Stomach (tissue), 9 donors: ENCODE measurements around the gene SF3B3. TPM values are rescaled to one million over a fixed set of nuclear protein-coding genes. Genes with fewer than 3 reads are reported as not detected.
A peak's percentile ranks its signal among the peaks of the same experiment; 100 is the strongest.
"Not testable (repeated sequence)": the region's sequence is repeated elsewhere in the genome, so short reads cannot be mapped to it uniquely, and the experiment has no call there.

Experiments used
- DNase-seq, 2 donors: peaks; one replicate each; pipeline versions ENCODE4 v3.0.0 to v3.0.0-alpha.2; 2013 to 2019
- H3K27ac ChIP-seq, 5 donors: fragments of 200-600 bp in 4 of 5; sonication (generic) in 4 of 5; one replicate each; pipeline ENCODE4 v1.5.1; 2013 to 2019; ENCODE audit warnings: mild to moderate bottlenecking in 1 of 5, moderate library complexity in 1 of 5
- H3K27me3 ChIP-seq, 3 donors: fragments of 200-600 bp; sonication (generic); one replicate each; pipeline ENCODE4 v1.5.1; 2017 to 2019; ENCODE audit warnings: mixed run types in 1 of 3
- H3K36me3 ChIP-seq, 4 donors: fragments of 200-600 bp; sonication (generic); 1 replicate in 3 of 4; 2 replicates in 1 of 4; pipeline ENCODE4 v1.5.1; 2016 to 2019
- H3K4me1 ChIP-seq, 4 donors: fragments of 200-600 bp; sonication (generic); one replicate each; pipeline ENCODE4 v1.5.1; 2016 to 2019
- H3K4me3 ChIP-seq, 4 donors: fragments of 200-600 bp; sonication (generic) in 3 of 4; one replicate each; pipeline ENCODE4 v1.5.1; 2016 to 2019; ENCODE audit warnings: mild to moderate bottlenecking in 1 of 4
- H3K9me3 ChIP-seq, 4 donors: fragments of 200-600 bp; sonication (generic); one replicate each; pipeline ENCODE4 v1.5.1; 2016 to 2019
- EP300 ChIP-seq: sonication (generic); formaldehyde crosslinking; IDR thresholded peaks from one replicate; pipeline ENCODE4 v1.6.1; 2017; ENCODE audit warnings: antibody characterized with exemption
- POLR2A ChIP-seq, 4 donors: fragments of 450-650 bp; IDR thresholded peaks; one replicate each; pipeline ENCODE4 v1.6.1; 2016; ENCODE audit warnings: antibody characterized with exemption in 4 of 4, control low read depth in 2 of 4, mild to moderate bottlenecking in 1 of 4, moderate library complexity in 1 of 4
- POLR2AphosphoS5 ChIP-seq, 3 donors: sonication (generic); formaldehyde crosslinking; IDR thresholded peaks; one replicate each; pipeline ENCODE4 v1.6.1; 2016; ENCODE audit warnings: antibody characterized with exemption in 3 of 3
- WGBS, 5 donors: extraction: QIAGEN DNeasy Blood & Tissue Kit in 3 of 5; methylation state at CpG; one replicate each; pipeline versions ENCODE4 v1.1.5 to v1.1.7; 2013 to 2018; 5-methylcytosine and 5-hydroxymethylcytosine counted together
- intact Hi-C: fragments of 100-400 bp; cut with DNase I; formaldehyde crosslinking; loops from one replicate; pipeline ENCODE4 v1.15.1; 2023; ENCODE audit warnings: low total_unique reads
- polyA plus RNA-seq, 3 donors: library from polyadenylated mRNA; stranded (reverse); fragments of 200-250 nt; gene quantifications; one replicate each; pipeline ENCODE4 v1.2.3, GENCODE V29; 2013
- total RNA-seq, 5 donors: library from RNA; depleted of rRNA; stranded (reverse); fragments of >200 nt; gene quantifications; one replicate each; pipeline versions ENCODE4 v1.1.0 to v1.2.3, GENCODE V29; 2014 to 2016
- TF ChIP-seq, protein P1 (sequence below), 7 experiments: fragments of 450-650 bp in 4 of 7; fragments of 200-600 bp in 3 of 7; sonication (generic) in 3 of 7; IDR thresholded peaks; one replicate each; pipeline ENCODE4 v1.5.1; 2016 to 2019; ENCODE audit warnings: antibody characterized with exemption in 7 of 7, control low read depth in 2 of 7, mild to moderate bottlenecking in 1 of 7
- donor health status: healthy with polysubstance abuse.
- donor health status: Bipolar disorder and iron deficiency.
- donor health status: healthy.

SF3B3 gene
- total and polyA plus RNA-seq, 8 donors = 30.8 to 141 (median 79.8) TPM

DNA sequence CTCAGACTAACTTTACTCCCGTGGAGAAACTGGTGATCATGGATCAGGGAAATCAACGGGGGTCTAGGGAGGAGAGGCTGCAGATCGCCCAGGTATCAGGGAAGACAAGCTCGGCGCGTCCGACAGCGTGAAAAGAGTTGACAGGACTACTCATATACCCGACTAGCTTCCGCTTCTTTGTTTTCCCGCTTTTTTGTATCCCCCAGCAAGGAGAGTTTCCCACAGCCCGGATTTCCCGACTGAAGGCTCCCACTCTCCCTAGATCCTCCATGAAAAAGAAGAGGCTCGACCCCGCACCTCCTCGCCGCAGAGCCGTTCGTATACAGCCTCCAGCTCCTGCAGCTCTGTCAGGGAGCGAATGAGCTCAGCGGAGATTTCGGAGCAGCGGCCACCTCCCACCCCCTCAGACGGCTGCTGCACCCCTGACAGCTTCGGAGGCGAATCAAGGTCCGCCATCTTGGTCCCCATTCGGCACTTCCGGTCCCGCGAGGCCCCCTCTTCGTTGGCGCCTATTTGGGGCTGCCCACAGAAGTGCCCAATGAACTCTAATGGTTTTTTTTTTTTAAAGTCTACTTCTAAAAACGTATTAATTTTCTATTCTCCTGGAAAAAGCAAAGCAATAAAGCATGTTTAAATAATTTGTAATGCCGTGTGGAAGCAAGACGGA is 407 bp upstream of the SF3B3 start, which contains the start of gene COG4:
Gene COG4 (minus strand): TSS at position 479 of the 667 bp plus-strand sequence. CDS start 11 bp downstream, at position 468.
- TF ChIP-seq POLR2AphosphoS5 (IDR thresholded peaks at IDR 0.05) (peak in 2 of 3 donors; percentile 34 to 63), EP300 (no peak), POLR2A (IDR thresholded peaks at IDR 0.05) (no peak)
- intact Hi-C loops = no loop called here

DNA sequence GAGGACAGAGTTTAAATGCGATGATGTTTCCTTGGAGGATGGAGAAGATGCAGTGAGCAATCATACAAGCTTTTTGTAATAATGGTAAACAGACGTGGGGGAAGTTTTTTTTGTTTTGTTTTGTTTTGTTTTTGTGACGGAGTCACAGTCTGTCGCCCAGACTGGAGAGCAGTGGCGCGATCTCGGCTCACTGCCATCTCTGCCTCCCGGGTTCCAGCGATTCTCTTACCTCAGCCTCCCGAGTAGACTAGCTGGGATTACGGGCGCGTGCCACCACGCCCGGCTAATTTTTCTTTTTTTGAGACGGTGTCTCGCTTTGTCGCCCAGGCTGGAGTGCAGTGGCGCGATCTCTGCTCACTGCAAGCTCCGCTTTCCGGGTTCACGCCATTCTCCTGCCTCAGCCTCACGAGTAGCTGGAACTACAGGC is 796 bp downstream of the SF3B3 start:
- H3K36me3 ChIP-seq = peaks cover 17 to 37% (median 35%) of the 10 kb centered on the region in 4 donors
- DNase-seq = peak in 1 of 2 donors; percentile 29
- peak overlapping the region; percentile 82 to 93 (median 92) for H3K27ac ChIP-seq
- H3K9me3 ChIP-seq, intact Hi-C loops, H3K27me3 ChIP-seq: not testable (repeated sequence)
- peaks cover 31 to 75% (median 62%) of the 10 kb centered on the region in 4 donors for H3K4me1 ChIP-seq
- WGBS, 5 donors = 0 to 2% (median 1%) methylated on average over 24 of the region's 24 CpGs
- peak overlapping the region; percentile 74 to 95 (median 80) for H3K4me3 ChIP-seq

More for the DNA sequence above, 407 bp upstream of the SF3B3 start, which contains the start of gene COG4:
- no peaks in the 10 kb centered on the region for H3K27me3 ChIP-seq
- no peaks in the 10 kb centered on the region for H3K9me3 ChIP-seq
- H3K27ac ChIP-seq = peak within 1 kb of the TSS; percentile 82 to 93 (median 92)
- H3K36me3 ChIP-seq = peaks cover 12 to 36% (median 34%) of the 10 kb centered on the region in 4 donors
- H3K4me3 ChIP-seq = peak within 1 kb of the TSS; percentile 74 to 95 (median 80)
- 0 to 1% (median 0%) methylated on average over 36 of the region's 36 CpGs for WGBS, 5 donors
- DNase-seq = peak; percentile 86 to 96
- peaks cover 31 to 63% (median 53%) of the 10 kb centered on the region in 4 donors for H3K4me1 ChIP-seq

DNA sequence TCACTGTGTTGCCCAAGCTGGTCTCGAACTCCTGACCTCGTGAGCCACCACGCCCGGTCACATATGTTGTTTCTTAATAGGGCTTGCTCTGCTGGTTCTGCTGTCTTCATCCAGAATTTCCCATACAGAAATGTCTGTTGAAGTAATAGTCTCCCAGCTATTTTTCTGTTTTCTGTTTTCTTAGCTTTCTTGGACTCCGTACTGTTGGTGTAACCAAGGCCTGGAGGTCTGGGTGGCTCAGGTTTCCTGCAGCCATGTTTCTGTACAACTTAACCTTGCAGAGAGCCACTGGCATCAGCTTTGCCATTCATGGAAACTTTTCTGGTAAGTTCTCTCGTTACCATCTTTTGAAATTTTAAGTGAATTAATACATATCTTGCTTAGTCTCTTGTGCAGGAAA is 2.8 kb downstream of the SF3B3 start:
- WGBS, 5 donors = 64 to 81% (median 75%) methylated on average over 6 of the region's 6 CpGs
- peaks cover 31 to 76% (median 61%) of the 10 kb centered on the region in 4 donors for H3K4me1 ChIP-seq
- H3K36me3 ChIP-seq = peaks cover 36 to 55% (median 52%) of the 10 kb centered on the region in 4 donors
- H3K27me3 ChIP-seq = no peaks in the 10 kb centered on the region
- H3K27ac ChIP-seq = no peak overlapping the region
- H3K4me3 ChIP-seq = peak overlapping the region in 1 of 4 donors; percentile 95
- DNase-seq = no peak
- intact Hi-C loops = no loop called here
- no peaks in the 10 kb centered on the region for H3K9me3 ChIP-seq
- no peak for TF ChIP-seq POLR2AphosphoS5 (IDR thresholded peaks at IDR 0.05)
- TF ChIP-seq, protein P1, sequence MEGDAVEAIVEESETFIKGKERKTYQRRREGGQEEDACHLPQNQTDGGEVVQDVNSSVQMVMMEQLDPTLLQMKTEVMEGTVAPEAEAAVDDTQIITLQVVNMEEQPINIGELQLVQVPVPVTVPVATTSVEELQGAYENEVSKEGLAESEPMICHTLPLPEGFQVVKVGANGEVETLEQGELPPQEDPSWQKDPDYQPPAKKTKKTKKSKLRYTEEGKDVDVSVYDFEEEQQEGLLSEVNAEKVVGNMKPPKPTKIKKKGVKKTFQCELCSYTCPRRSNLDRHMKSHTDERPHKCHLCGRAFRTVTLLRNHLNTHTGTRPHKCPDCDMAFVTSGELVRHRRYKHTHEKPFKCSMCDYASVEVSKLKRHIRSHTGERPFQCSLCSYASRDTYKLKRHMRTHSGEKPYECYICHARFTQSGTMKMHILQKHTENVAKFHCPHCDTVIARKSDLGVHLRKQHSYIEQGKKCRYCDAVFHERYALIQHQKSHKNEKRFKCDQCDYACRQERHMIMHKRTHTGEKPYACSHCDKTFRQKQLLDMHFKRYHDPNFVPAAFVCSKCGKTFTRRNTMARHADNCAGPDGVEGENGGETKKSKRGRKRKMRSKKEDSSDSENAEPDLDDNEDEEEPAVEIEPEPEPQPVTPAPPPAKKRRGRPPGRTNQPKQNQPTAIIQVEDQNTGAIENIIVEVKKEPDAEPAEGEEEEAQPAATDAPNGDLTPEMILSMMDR (IDR thresholded peaks at IDR 0.05) = no peak
- TF ChIP-seq POLR2A (IDR thresholded peaks at IDR 0.05) = no peak
- no peak for TF ChIP-seq EP300

DNA sequence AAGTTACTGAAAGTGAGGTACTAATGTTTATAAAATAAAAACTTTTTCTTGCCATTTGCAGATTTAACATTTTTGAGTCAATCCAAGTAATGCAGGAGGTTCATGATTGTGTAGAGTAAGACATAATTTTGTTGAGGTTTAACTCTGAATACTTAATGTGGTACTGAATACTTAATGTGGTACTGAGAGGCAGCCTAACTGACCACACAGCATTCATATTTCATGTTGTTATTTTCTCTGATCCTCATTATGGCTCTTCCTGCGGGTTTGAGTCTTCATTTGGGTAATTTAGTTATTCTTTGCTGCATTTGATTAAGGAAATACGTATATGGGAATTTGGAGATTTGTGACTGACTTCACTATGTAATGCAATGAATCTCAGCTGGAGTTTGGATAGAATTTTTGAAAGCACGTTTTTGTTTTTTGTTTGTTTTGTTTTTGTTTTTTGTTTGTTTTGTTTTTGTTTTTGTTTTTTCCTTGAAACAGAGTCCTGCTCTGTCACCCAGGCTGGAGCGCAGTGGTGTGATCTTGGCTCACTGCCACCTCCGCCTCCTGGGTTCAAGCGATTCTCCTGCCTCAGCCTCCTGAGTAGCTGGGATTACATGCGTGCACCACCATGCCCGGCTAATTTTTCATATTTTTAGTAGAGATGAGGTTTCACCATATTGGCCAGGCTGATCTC is 3.8 kb downstream of the SF3B3 start:
- no peak for DNase-seq
- H3K4me3 ChIP-seq = no peak overlapping the region
- no peaks in the 10 kb centered on the region for H3K27me3 ChIP-seq
- H3K27ac ChIP-seq = no peak overlapping the region
- WGBS, 5 donors = 73 to 78% (median 75%) methylated on average over 8 of the region's 8 CpGs
- peaks cover 47 to 65% (median 63%) of the 10 kb centered on the region in 4 donors for H3K36me3 ChIP-seq
- H3K4me1 ChIP-seq = peaks cover 27 to 67% (median 53%) of the 10 kb centered on the region in 4 donors
- intact Hi-C loops = no loop called here
- no peaks in the 10 kb centered on the region for H3K9me3 ChIP-seq
- TF ChIP-seq POLR2A (IDR thresholded peaks at IDR 0.05) (no peak), EP300 (no peak), POLR2AphosphoS5 (IDR thresholded peaks at IDR 0.05) (no peak)
- TF ChIP-seq, protein P1 (IDR thresholded peaks at IDR 0.05) = no peak

DNA sequence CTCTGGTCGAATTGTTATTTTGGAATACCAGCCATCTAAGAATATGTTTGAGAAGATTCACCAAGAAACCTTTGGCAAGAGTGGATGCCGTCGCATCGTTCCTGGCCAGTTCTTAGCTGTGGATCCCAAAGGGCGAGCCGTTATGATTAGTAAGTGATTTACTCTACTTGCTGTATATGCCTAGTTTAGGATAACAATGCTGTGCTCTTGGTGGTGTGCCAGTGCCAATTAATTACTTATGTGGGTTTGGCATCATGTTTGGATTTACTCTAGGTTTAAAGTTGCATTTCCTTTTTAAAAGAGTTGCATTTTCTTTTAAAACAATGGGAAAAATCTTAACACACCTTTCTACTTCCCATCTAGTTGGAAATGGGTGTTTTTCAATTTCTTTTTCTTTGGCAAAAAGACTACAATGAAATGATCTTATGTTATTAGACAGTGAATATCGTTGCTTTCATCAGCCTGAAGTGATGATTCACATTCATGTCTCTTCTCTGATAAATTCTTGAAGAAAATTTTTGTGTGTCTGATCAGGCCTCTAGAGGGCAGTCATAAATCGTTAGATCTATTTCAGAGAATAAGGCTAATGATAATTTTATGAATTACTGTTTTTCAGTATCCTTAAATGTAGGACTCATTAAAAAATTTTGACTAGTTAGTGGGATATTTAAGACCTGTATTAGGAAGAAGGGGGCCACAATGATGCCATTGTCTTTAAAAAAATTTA is 5.6 kb downstream of the SF3B3 start:
- no peak overlapping the region for H3K4me3 ChIP-seq
- no peaks in the 10 kb centered on the region for H3K9me3 ChIP-seq
- 53 to 66% (median 60%) methylated on average over 8 of the region's 8 CpGs for WGBS, 5 donors
- peaks cover 61 to 83% (median 81%) of the 10 kb centered on the region in 4 donors for H3K36me3 ChIP-seq
- intact Hi-C loops = no loop called here
- no peak overlapping the region for H3K27ac ChIP-seq
- H3K27me3 ChIP-seq = no peaks in the 10 kb centered on the region
- TF ChIP-seq POLR2AphosphoS5 (IDR thresholded peaks at IDR 0.05) (no peak), EP300 (no peak), POLR2A (IDR thresholded peaks at IDR 0.05) (no peak)
- TF ChIP-seq, protein P1 (IDR thresholded peaks at IDR 0.05) = peak in 3 of 7 experiments; percentile 8 to 47 (median 42)
- peaks cover 25 to 60% (median 48%) of the 10 kb centered on the region in 4 donors for H3K4me1 ChIP-seq
- peak in 1 of 2 donors; percentile 49 for DNase-seq

DNA sequence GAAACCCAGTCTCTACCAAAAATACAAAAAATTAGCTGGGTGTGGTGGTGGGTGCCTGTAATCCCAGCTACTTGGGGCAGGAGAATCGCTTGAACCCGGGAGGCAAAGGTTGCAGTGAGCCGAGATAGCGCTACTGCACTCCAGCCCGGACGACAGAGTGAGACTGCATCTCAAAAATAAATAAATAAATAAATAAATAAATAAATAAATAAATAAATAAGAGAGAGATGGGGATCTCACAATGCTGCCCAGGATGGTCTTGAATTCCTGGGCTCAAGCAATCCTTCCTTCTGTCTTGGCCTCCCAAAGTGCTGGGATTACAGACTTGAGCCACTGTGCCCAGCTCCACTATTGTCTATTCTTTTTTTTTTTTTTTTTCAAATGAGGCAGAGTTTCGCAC is 6.3 kb downstream of the SF3B3 start:
- 69 to 97% (median 90%) methylated on average over 4 to 7 of the region's 7 CpGs for WGBS, 5 donors
- peaks cover 22 to 54% (median 44%) of the 10 kb centered on the region in 4 donors for H3K4me1 ChIP-seq
- not testable (repeated sequence) for H3K4me3 ChIP-seq, DNase-seq, H3K27ac ChIP-seq, H3K9me3 ChIP-seq, H3K27me3 ChIP-seq
- peaks cover 65 to 90% (median 88%) of the 10 kb centered on the region in 4 donors for H3K36me3 ChIP-seq
- intact Hi-C loops = loop anchor here (10.0 kb wide), 1 partner anchor 125 kb away; no protein-coding TSS in a partner anchor
